GM18502 (cell line): ENCODE results near the gene TCF21.
"Not testable (repeated sequence)": the region's sequence is repeated elsewhere in the genome, so short reads cannot be mapped to it uniquely, and the experiment has no call there.

Source experiments
- ATAC-seq: cut with Tn5 transposase; IDR thresholded peaks from one replicate; pipeline ENCODE4 v1.9.1; 2021; ENCODE audit warnings: mild to moderate bottlenecking; ENCODE audit not compliant: unreplicated experiment, poor library complexity

Gene TCF21

DNA sequence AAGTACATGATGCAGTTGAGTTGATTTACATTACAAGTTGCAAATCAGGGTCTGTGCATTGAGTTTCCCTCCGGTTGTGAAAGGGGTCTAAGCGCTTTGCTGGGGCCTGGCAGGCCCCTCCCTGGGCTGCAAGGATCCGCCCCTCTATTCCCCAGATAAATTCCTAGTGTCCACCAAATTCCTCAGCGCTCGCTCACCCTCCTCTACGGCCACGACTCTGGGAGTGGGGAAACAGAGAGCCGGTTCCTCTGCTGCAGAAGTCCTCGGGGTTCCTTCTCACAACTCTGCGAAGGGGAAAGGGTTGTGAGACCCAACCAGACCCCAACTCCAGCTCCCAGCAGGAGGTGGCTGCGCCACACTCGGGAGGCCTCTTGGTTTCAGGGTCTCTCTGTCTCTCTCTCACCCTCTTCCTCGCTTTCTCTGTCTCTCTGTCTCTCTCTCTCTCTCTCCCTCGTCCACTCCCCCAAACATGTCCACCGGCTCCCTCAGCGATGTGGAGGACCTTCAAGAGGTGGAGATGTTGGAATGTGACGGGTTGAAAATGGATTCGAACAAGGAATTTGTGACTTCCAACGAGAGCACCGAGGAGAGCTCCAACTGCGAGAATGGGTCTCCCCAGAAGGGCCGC lies at the start of gene TCF21:
TCF21 (plus strand) TSS at position 185 of the 628 bp plus-strand sequence; CDS start at position 470, 285 bp downstream.
- ATAC-seq = no peak

DNA sequence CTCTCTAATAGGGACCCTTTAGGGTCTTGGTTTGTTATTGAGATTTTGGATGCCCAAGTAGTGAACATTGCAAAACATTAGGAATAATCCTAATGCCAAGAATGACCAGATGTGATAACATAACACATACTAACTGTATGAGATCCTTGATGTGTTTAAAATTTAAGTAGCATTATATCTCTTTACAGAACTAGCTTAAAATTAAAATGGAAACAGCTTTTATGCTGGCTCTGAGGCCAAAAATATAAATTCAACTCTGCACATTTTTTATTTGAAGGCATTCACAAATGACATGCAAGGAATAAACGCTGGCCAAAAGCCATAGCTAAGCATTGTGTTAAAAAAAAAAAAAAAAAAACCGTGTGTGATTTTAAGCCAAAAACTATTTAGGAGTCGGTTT lies 47.7 kb upstream of the TCF21 start:
- ATAC-seq = no peak

DNA sequence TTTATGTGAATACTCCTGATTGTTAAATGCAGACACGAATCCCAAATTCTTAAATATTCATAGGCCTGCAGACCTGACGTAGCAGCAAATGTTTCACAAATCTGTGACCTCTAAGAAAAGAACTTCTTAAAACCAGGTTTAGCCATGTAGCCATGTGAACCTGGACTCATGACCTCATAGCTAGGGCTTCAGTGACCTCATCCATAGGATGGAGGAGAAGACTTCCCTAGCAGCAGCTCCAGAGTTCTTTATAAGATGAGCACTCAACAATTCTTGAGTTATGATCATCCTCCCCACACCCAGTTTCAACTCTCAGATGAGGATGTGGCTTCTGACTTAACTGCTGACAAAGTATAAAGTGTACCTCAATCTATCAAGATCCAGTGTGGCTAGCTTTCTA lies 45.8 kb upstream of the TCF21 start:
- ATAC-seq = no peak

DNA sequence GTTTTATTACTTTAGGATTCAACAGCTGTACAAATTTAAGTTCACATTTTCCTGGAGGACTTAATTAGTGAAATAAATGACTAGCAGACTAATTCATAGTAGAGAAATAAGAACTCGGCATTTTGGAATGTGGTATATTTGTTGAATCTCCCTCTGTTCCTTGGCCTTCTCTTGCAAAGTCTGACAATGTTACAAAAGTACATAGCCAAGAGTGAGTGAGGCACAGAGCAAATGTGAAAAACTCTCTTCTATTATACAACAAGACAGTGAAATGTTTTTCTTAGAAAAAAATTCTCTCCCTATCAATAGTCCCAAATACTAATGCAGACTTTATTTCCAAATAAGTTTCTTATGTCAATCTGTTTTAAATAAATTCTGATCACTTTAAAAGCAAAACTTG lies 44.2 kb upstream of the TCF21 start:
- no peak for ATAC-seq

DNA sequence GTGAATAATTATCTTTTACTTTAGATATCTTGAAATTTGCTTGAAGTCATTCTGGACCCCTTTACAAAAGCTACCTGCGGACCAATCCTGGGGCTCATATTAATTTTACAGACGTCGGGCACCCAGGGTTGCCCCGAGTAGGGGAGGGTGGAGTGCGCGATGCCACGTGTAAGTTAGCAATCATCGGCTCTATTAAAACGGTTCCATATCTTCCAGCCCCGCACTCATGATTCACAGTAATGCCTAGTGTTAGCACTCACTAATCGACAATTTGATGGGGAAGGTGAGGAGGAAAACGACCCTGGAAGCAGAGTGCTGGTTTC lies 34.9 kb upstream of the TCF21 start:
- ATAC-seq = no peak

DNA sequence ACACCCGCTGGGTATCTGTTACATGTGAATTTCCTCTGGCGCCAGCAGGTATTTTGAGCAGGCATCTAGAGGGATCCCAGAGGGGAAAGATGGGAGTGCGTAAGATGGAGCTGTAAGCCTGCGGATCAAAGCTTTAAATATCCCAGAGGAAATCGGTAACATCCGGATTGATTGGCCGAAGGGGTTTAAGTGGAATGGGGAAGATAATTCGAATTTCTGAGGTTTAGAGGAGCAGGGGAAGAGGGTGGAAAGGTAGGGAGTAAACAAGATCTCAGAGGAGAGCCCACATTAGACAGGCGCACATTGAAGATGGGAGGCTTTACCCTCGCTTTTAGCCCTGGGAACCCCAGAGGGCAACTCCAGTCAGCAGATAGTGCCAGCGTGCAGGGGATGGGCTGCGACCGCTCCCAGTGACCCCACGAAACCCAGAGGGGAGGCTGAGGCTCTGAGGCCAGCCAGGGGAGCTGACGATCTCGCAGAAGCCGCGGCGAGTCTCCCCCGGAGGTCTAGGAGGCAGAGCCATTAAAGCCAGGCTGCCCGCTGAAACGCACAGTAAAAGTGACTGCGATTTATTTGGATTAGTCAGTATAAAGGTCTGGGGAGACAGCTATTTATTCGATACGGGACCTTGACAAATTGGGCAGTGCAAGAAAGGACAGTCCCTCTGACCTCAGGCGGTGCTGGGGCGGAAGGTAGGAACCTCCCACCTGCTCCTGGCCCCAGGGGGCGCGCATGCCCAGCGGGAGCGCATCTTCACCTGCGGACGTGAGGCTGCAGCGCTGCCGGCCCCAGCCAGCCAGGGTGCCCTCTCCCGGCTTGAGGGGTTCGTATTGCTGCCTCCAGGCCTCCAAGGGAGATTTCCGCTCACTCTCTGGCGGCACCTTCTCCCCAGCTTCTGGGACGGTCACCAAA lies 34.3 kb upstream of the TCF21 start:
- no peak for ATAC-seq

DNA sequence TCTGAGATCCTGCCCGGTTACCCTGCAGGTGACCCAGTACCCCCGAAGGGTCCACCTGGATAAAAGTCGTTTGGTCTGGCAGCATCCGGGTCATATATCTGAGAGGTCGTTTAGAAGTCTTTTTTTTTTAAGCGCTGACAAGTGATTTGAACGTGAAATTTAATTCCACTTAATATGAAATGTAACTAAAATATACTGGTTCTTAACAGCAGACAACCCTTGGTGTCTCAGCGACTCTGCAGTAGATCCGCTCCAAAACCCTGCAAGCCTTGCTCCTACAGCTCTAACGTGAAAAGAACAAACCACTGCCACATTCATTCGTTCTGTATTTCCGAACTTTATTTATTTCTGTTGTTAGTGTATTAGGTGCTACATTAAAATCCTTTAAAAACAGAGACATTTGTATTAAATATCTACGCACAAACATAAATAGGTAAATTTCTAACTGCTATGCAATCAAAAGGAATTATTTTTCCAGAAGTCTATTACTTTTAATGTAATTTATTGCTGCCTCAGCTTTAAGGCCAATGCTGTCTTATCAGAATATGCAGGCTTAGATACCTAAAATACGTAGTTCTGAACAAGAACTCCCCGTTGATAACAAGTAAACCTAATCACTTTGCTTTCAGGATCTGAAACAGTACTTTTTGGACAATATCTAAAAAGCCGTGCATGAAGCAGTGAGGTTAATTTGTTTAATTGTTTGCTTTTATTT lies 33.5 kb upstream of the TCF21 start:
- no peak for ATAC-seq

DNA sequence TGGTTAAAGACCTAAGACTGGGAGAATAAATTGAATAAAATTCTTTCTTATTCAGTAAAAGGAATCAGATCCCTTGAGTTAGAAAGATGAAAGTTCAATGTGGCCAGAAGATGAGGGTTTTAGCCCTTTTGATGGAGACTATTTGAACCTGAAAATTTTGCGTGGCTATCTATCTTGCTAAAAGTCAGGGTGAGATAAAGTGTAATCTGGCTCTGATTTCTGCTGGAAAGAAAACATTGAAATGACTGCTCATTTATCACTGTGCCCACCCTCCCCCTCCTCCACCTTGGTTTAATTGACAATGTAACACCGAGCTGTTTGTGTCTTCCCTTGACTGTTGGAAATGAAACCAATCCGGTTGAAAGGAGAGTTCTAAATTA lies 32.9 kb upstream of the TCF21 start:
- no peak for ATAC-seq

DNA sequence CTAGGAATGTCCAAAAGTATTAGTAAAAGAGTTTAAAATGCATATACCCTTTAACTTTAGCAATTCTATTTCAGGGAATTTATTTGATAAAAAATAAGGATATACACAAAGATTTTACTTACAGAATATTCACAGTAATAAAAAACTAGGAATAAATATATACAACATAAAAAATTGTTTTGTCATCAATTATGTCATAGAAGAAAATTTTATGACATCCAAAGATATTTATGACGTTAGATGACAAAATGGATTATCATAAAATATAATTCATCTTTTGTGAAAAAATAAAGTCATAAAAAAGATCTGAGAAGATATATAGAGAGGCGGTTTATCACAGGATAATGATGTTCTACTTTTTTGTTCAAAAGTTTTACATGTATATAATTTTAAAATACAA lies 32.0 kb upstream of the TCF21 start:
- ATAC-seq = no peak

DNA sequence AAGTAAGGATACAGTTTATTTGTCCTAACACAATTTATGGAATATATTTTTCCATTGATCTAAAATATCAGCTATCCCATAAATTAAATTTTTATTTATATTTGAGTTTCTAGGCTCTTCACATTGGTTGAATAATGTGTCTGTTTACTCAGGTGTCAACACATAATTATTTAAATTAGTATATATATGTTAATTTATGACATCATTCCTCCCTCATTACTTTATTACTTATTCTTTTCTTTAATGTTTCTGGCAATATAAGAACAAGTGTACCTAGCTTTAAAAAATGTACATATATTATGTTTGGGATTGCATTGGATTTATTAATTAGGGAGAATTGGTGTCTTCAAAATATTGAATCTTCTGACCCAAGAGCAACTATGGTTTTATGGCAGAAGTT lies 31.2 kb upstream of the TCF21 start:
- no peak for ATAC-seq

DNA sequence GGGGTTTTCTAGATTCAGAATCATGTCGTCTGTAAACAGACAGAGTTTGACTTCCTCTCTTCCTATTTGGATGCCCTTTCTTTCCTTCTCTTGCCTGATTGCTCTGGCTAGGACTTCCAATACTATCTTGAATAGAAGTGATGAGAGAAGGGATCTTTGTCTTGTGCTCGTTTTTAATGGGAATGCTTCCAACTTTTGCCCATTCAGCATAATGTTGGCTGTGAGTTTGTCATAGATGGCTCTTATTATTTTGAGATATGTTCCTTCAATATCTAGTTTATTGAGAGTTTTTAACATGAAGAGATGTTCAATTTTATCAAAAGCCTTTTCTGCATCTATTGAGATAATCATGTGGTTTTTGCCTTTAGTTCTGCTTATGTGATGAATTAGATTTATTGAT lies 27.6 kb upstream of the TCF21 start:
- not testable (repeated sequence) for ATAC-seq

DNA sequence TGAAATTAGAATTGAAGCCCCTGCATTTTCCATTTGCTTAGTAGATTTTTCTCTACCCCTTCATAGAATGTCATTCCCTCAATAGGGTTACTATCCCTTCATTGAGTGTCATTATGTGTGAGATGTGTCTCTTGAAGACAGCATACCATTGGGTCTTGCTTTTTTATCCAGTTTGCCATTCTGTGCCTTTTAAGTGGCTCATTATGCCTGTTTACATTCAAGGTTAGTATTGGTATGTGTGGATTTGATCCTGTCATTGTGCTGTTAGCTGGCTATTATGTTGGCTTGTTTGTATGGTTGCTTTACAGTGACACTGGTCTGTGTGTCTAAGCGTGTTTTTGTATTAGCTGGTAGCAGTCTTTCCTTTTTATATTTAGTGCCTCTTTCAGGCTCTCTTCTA lies 25.7 kb upstream of the TCF21 start:
- ATAC-seq = no peak

DNA sequence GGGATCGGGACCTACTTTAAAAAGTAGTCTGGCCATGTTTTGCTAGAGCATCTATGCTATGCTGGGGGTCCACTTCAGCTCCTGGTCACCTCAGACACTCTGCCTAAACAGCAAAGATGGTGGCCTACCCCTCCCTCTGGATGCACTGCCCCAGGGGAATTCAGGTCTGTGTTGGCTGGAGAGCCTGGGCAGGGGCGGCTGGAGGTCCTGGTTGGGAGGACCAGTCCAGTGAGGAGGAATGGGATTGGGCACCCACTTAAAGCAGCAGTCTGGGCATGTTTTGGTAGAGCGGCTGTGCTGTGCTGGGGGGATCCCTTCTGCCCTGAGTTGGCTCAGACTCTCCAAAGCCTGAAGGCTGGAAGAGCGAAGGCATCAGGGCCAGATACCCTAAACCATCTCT lies 23.2 kb upstream of the TCF21 start:
- no peak for ATAC-seq

DNA sequence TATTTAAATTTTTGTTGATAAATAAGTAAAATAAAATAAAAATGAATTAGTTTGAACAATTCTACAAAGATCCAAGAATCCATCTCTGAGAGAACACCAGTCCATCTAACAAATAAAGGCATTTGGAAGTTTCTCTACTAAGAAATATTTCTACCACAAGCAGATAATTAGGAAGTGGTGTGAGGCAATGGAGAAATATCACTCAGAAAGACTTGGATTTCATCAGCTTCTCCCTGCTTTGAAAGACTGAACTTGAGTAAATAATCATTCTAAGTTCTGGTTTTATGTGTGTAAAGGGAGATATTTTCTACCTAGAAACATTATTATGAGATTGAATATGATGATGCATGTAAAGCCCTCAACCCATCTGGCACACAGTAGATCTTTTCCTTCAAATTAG lies 17.8 kb upstream of the TCF21 start:
- ATAC-seq = no peak

DNA sequence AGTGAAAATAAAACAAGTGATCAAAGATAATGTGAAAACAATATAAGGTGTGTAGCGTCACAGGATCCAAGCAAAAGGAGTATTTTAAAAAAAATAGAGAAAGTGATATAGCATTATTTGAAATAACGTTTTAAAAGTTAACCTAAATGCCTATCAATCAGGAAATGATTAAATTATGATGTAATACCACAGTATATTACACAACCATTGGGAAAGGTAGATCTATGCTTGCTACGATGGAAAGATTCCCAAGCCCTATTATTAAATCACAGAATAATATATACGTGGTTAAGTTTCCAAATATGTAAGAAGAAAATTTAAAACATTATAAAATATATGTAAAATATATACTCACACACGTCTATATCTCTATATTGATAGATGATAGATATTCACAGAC lies 15.4 kb upstream of the TCF21 start:
- ATAC-seq = no peak

DNA sequence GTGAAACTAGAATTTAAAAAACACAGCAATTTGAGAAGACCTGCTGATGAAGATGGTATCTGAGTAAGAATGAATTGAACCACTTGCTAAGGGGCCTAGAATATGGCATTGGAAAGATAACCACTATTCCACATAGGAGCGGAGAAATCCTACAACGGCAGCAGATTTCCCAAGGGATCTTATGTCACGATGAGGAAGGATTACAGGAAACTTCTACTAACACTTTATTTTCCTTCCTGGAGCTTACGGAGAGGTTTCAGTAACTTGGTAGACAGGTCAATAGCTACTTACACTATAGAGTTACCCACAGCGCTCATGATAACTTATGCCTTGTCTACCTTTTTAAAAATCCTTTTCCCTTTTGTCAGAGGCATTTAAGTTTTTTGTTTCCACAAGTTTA lies 11.8 kb upstream of the TCF21 start:
- no peak for ATAC-seq

DNA sequence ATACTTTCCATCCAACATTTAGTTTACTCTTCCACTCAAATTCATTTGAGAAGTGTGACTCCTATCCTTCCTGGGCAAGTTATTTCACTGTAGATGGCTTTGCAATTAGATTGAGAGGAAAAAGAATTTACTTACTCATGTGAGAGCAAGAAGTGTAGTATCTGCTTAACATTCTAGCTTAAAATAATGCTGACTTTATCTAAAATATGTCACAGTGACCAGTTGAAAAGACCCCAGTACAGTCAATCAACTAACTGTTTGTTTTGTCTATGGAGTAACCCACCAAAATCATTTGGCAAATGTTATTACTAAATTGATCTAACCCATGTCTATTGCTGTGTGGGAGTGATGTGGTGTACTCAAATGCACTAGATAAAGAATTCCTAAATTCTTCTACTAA lies 8.9 kb upstream of the TCF21 start:
- no peak for ATAC-seq

DNA sequence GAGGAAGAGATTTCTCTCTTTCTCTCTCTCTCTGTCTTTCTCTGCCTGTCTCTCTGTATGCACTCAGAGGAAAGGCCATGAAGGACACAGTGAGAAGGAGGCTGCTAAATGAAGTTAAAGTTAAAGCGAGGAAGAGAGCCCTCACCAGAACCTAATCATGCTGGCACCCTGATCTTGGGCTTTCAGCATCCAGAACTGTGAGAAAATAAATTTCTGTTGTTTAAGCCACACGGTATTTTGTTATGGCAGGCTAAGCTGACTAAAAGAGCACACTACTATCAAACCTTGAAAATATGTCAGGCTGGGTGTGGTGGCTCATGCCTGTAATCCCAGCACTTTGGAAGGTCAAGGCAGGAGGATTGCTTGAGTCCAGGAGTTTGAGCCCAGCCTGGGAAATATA lies 8.0 kb upstream of the TCF21 start:
- no peak for ATAC-seq

DNA sequence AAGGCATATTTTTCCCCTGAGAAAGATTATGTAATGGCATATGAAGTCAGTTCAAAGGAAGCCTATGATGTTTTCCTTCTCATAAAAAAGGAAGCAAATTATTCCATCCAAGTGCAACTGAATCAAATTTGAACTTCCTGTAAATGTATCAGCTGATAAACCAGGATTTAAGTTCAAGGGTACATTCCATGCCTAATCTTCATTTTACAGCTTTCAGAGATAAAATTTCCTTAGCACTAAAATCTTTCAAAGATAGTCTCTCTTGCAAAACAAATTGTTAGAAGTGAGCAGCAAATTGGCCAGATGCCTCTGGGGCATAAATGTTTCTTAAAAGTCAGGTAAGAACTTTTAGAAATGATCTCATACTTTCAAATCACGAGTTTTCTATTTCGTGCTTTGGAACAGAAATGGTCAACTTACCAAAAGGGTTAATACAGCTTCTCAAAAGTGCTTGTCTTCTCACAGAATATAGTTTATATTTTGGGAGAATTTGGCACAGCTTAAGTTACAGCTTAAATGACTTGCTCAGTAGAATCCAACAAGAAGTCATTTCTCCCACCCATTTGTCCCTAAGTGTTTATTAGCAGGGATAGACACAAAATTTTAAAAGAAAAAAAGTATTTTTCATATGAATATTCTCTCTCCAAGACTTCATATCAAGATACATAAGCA lies 2.7 kb upstream of the TCF21 start:
- ATAC-seq = no peak

DNA sequence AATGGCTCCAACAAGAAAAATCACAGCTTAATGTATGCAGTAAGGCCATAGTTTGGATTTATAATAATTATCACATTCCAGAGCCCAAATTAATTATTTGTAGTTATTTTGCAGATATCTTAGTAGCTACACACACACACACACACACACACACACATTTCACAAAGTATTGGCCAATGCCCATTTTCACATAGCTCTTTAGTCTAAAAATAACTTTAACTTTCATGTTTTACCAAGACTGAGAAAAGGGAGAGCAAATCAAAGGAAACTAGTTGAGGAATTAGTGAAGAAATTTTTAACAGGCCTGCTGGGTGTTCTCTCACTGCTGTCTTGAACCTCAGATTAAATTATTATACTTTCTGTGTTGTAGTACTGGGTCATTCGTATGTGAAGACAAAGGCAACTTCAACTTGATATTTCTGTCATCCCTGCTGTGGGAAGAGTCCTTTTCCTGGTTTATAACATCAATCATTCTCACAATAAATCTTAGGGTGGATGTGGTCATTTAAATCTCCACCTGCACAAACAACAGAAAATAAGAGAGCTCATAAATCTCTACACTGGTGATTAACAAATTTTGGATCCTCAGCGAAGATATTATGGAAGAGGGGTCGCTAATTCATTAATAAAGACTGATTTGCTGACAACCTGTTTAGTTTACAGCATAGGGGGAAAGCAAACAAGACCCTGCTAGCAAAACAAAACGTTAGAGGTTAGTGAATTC lies 1.6 kb upstream of the TCF21 start:
- ATAC-seq = no peak
